ENCODE measurements around the gene STING1.

The STING1 gene

GRCh38 chr5:139472386-139473030 lies 10.1 kb downstream of the STING1 start:
- POLR2A ChIA-PET = interaction anchor here (1.1 kb wide), 1 partner anchor 10 kb away, joined by 3 read pairs; the partner anchor contains the start of gene STING1
- no peak for DNase-seq
- Histone ChIP-seq H3K9me3 (ENCODE audit: control extremely low read depth in 1 of 5, control insufficient read depth in 4 of 5, insufficient read depth in 2 of 5, low read depth in 1 of 5, low read length in 4 of 5) (no peaks in the 10 kb centered on the region), H3K27me3 (replicated peaks in 2 of 5; ENCODE audit: control insufficient read depth in 4 of 5, insufficient read depth in 5 of 5, low read length in 4 of 5) (no peaks in the 10 kb centered on the region), H3K4me3 (ENCODE audit: control insufficient read depth in 1 of 7, extremely low read depth in 1 of 7, insufficient read depth in 4 of 7, low read depth in 2 of 7, low read length in 6 of 7) (peak overlapping the region in 1 of 7 experiments; percentile 4), H3K36me3 (ENCODE audit: control insufficient read depth in 4 of 4, insufficient read depth in 4 of 4, low read length in 3 of 4) (peaks cover 0 to 27% (median 8%) of the 10 kb centered on the region in 4 experiments), H3K4me1 (ENCODE audit: control extremely low read depth in 1 of 4, control insufficient read depth in 4 of 4, insufficient read depth in 4 of 4, low read length in 3 of 4) (peaks cover 13 to 93% (median 85%) of the 10 kb centered on the region in 4 experiments), H3K27ac (ENCODE audit: insufficient read depth in 1 of 2, low read depth in 1 of 2, low read length in 2 of 2, poor library complexity in 1 of 2, severe bottlenecking in 2 of 2) (peak overlapping the region in 1 of 2 experiments; percentile 49)
- 72% methylated on average over 8 of the region's 15 CpGs for WGBS (ENCODE audit: insufficient coverage)
- CTCF ChIA-PET = interaction anchor here (0.7 to 7.6 kb wide), 7 partner anchors 9 to 54 kb away, joined by 3 to 44 read pairs (median 6); partner anchors contain the start of genes DNAJC18 and STING1

- H3K4me3 ChIP-seq (ENCODE audit: control insufficient read depth in 1 of 7, extremely low read depth in 1 of 7, insufficient read depth in 4 of 7, low read depth in 2 of 7, low read length in 6 of 7) = peak within 1 kb of the TSS in 5 of 7 experiments; percentile 31 to 54 (median 51)
- peaks cover 13 to 77% (median 71%) of the 10 kb centered on the region in 4 experiments for H3K4me1 ChIP-seq (ENCODE audit: control extremely low read depth in 1 of 4, control insufficient read depth in 4 of 4, insufficient read depth in 4 of 4, low read length in 3 of 4)
- no peaks in the 10 kb centered on the region for H3K9me3 ChIP-seq (ENCODE audit: control extremely low read depth in 1 of 5, control insufficient read depth in 4 of 5, insufficient read depth in 2 of 5, low read depth in 1 of 5, low read length in 4 of 5)
- peaks cover 0 to 13% (median 2%) of the 10 kb centered on the region in 4 experiments for H3K36me3 ChIP-seq (ENCODE audit: control insufficient read depth in 4 of 4, insufficient read depth in 4 of 4, low read length in 3 of 4)
- H3K27ac ChIP-seq (ENCODE audit: insufficient read depth in 1 of 2, low read depth in 1 of 2, low read length in 2 of 2, poor library complexity in 1 of 2, severe bottlenecking in 2 of 2) = peak within 1 kb of the TSS in 1 of 2 experiments; percentile 34
- WGBS (ENCODE audit: insufficient coverage) = 0% methylated on average over 6 of the region's 9 CpGs
- peak in 2 of 3 donors; percentile 74 to 82 for DNase-seq
- ChIA-PET CTCF (interaction anchor here (0.9 to 3.5 kb wide), 10 partner anchors 11 to 50 kb away, joined by 3 to 13 read pairs (median 4); partner anchors contain the start of gene STING1), POLR2A (interaction anchor here (0.7 to 1.0 kb wide), 4 partner anchors 11 to 204 kb away, joined by 3 to 5 read pairs (median 4); partner anchors contain the start of gene DNAJC18)
- H3K27me3 ChIP-seq (replicated peaks in 2 of 5; ENCODE audit: control insufficient read depth in 4 of 5, insufficient read depth in 5 of 5, low read length in 4 of 5) = no peaks in the 10 kb centered on the region
Measured at GRCh38 chr5:139470821-139471300, 11.7 kb downstream of the STING1 start, which contains the start of gene SMIM33. Gene SMIM33 (plus strand): TSS chr5:139471004. CDS start chr5:139471122, 118 bp downstream.

GRCh38 chr5:139468421-139468931 lies 14.1 kb downstream of the STING1 start:
- no peaks in the 10 kb centered on the region for H3K36me3 ChIP-seq (ENCODE audit: control insufficient read depth in 4 of 4, insufficient read depth in 4 of 4, low read length in 3 of 4)
- H3K27me3 ChIP-seq (replicated peaks in 2 of 5; ENCODE audit: control insufficient read depth in 4 of 5, insufficient read depth in 5 of 5, low read length in 4 of 5) = no peaks in the 10 kb centered on the region
- ChIA-PET CTCF (interaction anchor here (2.4 to 3.5 kb wide), 2 partner anchors 13 to 45 kb away, joined by 10 to 13 read pairs; partner anchors contain the start of gene STING1), POLR2A (interaction anchor here (0.6 kb wide), 1 partner anchor 8 kb away, joined by 3 read pairs; no protein-coding TSS in a partner anchor)
- WGBS (ENCODE audit: insufficient coverage) = 74% methylated on average over 5 of the region's 8 CpGs
- H3K27ac ChIP-seq (ENCODE audit: insufficient read depth in 1 of 2, low read depth in 1 of 2, low read length in 2 of 2, poor library complexity in 1 of 2, severe bottlenecking in 2 of 2) = no peak overlapping the region
- H3K9me3 ChIP-seq (ENCODE audit: control extremely low read depth in 1 of 5, control insufficient read depth in 4 of 5, insufficient read depth in 2 of 5, low read depth in 1 of 5, low read length in 4 of 5) = no peaks in the 10 kb centered on the region
- peaks cover 3 to 53% (median 48%) of the 10 kb centered on the region in 4 experiments for H3K4me1 ChIP-seq (ENCODE audit: control extremely low read depth in 1 of 4, control insufficient read depth in 4 of 4, insufficient read depth in 4 of 4, low read length in 3 of 4)
- no peak overlapping the region for H3K4me3 ChIP-seq (ENCODE audit: control insufficient read depth in 1 of 7, extremely low read depth in 1 of 7, insufficient read depth in 4 of 7, low read depth in 2 of 7, low read length in 6 of 7)
- DNase-seq = no peak

GRCh38 chr5:139462586-139463276 lies 19.8 kb downstream of the STING1 start, which contains the start of gene ECSCR:
Gene ECSCR (minus strand): TSS chr5:139462743. CDS start chr5:139462670, 73 bp downstream.
- POLR2A ChIA-PET = no interaction called here
- CTCF ChIA-PET = interaction anchor here (0.7 to 1.9 kb wide), 3 partner anchors 35 to 51 kb away, joined by 3 to 5 read pairs (median 3); no protein-coding TSS in a partner anchor
- H3K36me3 ChIP-seq (ENCODE audit: control insufficient read depth in 4 of 4, insufficient read depth in 4 of 4, low read length in 3 of 4) = no peaks in the 10 kb centered on the region
- no peak within 1 kb of the TSS for H3K4me3 ChIP-seq (ENCODE audit: control insufficient read depth in 1 of 7, extremely low read depth in 1 of 7, insufficient read depth in 4 of 7, low read depth in 2 of 7, low read length in 6 of 7)
- no peak within 1 kb of the TSS for H3K27ac ChIP-seq (ENCODE audit: insufficient read depth in 1 of 2, low read depth in 1 of 2, low read length in 2 of 2, poor library complexity in 1 of 2, severe bottlenecking in 2 of 2)
- H3K9me3 ChIP-seq (ENCODE audit: control extremely low read depth in 1 of 5, control insufficient read depth in 4 of 5, insufficient read depth in 2 of 5, low read depth in 1 of 5, low read length in 4 of 5) = no peaks in the 10 kb centered on the region
- H3K4me1 ChIP-seq (ENCODE audit: control extremely low read depth in 1 of 4, control insufficient read depth in 4 of 4, insufficient read depth in 4 of 4, low read length in 3 of 4) = peaks cover 0 to 19% (median 10%) of the 10 kb centered on the region in 4 experiments
- DNase-seq = no peak
- 90% methylated on average over 7 of the region's 10 CpGs for WGBS (ENCODE audit: insufficient coverage)
- no peaks in the 10 kb centered on the region for H3K27me3 ChIP-seq (replicated peaks in 2 of 5; ENCODE audit: control insufficient read depth in 4 of 5, insufficient read depth in 5 of 5, low read length in 4 of 5)

GRCh38 chr5:139461698-139462097 lies 20.9 kb downstream of the STING1 start:
- ChIA-PET CTCF (interaction anchor here (1.0 to 1.9 kb wide), 2 partner anchors 39 to 52 kb away, joined by 3 to 5 read pairs; no protein-coding TSS in a partner anchor), POLR2A (interaction anchor here (1.2 kb wide), 1 partner anchor 23 kb away, joined by 4 read pairs; the partner anchor contains the start of gene DNAJC18)
- no peaks in the 10 kb centered on the region for H3K36me3 ChIP-seq (ENCODE audit: control insufficient read depth in 4 of 4, insufficient read depth in 4 of 4, low read length in 3 of 4)
- peaks cover 0 to 19% (median 10%) of the 10 kb centered on the region in 4 experiments for H3K4me1 ChIP-seq (ENCODE audit: control extremely low read depth in 1 of 4, control insufficient read depth in 4 of 4, insufficient read depth in 4 of 4, low read length in 3 of 4)
- no peak for DNase-seq
- H3K27ac ChIP-seq (ENCODE audit: insufficient read depth in 1 of 2, low read depth in 1 of 2, low read length in 2 of 2, poor library complexity in 1 of 2, severe bottlenecking in 2 of 2) = no peak overlapping the region
- WGBS (ENCODE audit: insufficient coverage) = 100% methylated on average over 2 of the region's 5 CpGs
- H3K4me3 ChIP-seq (ENCODE audit: control insufficient read depth in 1 of 7, extremely low read depth in 1 of 7, insufficient read depth in 4 of 7, low read depth in 2 of 7, low read length in 6 of 7) = no peak overlapping the region
- H3K9me3 ChIP-seq (ENCODE audit: control extremely low read depth in 1 of 5, control insufficient read depth in 4 of 5, insufficient read depth in 2 of 5, low read depth in 1 of 5, low read length in 4 of 5) = no peaks in the 10 kb centered on the region
- no peaks in the 10 kb centered on the region for H3K27me3 ChIP-seq (replicated peaks in 2 of 5; ENCODE audit: control insufficient read depth in 4 of 5, insufficient read depth in 5 of 5, low read length in 4 of 5)

- WGBS (ENCODE audit: insufficient coverage) = 93% methylated on average over 7 of the region's 7 CpGs
- no peaks in the 10 kb centered on the region for H3K36me3 ChIP-seq (ENCODE audit: control insufficient read depth in 4 of 4, insufficient read depth in 4 of 4, low read length in 3 of 4)
- ChIA-PET CTCF (interaction anchor here (1.9 kb wide), 1 partner anchor 39 kb away, joined by 5 read pairs; no protein-coding TSS in a partner anchor), POLR2A (interaction anchor here (1.2 kb wide), 1 partner anchor 22 kb away, joined by 4 read pairs; the partner anchor contains the start of gene DNAJC18)
- no peak overlapping the region for H3K27ac ChIP-seq (ENCODE audit: insufficient read depth in 1 of 2, low read depth in 1 of 2, low read length in 2 of 2, poor library complexity in 1 of 2, severe bottlenecking in 2 of 2)
- H3K27me3 ChIP-seq (replicated peaks in 2 of 5; ENCODE audit: control insufficient read depth in 4 of 5, insufficient read depth in 5 of 5, low read length in 4 of 5) = no peaks in the 10 kb centered on the region
- DNase-seq = no peak
- H3K4me1 ChIP-seq (ENCODE audit: control extremely low read depth in 1 of 4, control insufficient read depth in 4 of 4, insufficient read depth in 4 of 4, low read length in 3 of 4) = peaks cover 0 to 19% (median 10%) of the 10 kb centered on the region in 4 experiments
- H3K9me3 ChIP-seq (ENCODE audit: control extremely low read depth in 1 of 5, control insufficient read depth in 4 of 5, insufficient read depth in 2 of 5, low read depth in 1 of 5, low read length in 4 of 5) = no peaks in the 10 kb centered on the region
- no peak overlapping the region for H3K4me3 ChIP-seq (ENCODE audit: control insufficient read depth in 1 of 7, extremely low read depth in 1 of 7, insufficient read depth in 4 of 7, low read depth in 2 of 7, low read length in 6 of 7)
Measured at GRCh38 chr5:139461176-139461575, 21.4 kb downstream of the STING1 start.
